Uterus (tissue), 2 donors: ENCODE data around the gene OTX2.

Experiments used
- CTCF ChIP-seq, 4 experiments: fragments of 200-600 bp in 2 of 4; fragments of 450-650 bp in 2 of 4; sonication (generic) in 2 of 4; IDR thresholded peaks; one replicate each; pipeline ENCODE4 v1.5.1; 2016 to 2019; ENCODE audit warnings: antibody characterized with exemption in 4 of 4, mild to moderate bottlenecking in 2 of 4, moderate library complexity in 1 of 4
- POLR2A ChIP-seq, 2 donors: fragments of 450-650 bp; IDR thresholded peaks; one replicate each; pipeline ENCODE4 v1.6.1; 2016; ENCODE audit warnings: antibody characterized with exemption in 2 of 2, mild to moderate bottlenecking in 1 of 2, moderate library complexity in 1 of 2

DNA sequence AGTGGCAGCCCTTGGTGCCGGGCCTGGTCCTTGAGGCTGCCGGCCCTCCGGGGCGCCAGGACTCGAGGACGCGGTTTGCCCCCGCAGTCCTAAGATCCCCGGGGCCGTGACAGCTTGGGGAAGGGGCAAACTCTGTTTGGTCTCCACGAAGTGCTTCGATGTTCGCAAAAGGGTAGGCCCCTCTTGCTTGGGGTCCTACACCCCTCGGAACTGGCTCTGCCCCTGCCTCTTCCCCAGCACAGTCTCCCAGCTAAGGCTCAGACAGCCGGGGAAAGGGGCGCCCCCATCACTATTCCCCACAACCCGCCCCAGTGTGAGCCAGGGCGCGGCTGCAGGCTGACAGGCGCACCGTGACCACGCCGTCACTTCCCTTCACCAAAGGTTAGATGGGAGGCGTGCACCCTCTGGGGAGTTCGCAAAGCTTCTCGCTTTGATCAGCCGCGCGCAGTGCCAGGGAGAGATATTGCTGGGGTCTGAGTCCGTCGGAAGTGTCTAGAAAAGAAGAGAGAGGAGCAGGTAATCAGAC lies 7.2 kb upstream of the OTX2 start:
- TF ChIP-seq CTCF (IDR thresholded peaks at IDR 0.05) (no peak), POLR2A (IDR thresholded peaks at IDR 0.05) (no peak)
